Measurements from ENCODE around the gene MEIOC.

DNA sequence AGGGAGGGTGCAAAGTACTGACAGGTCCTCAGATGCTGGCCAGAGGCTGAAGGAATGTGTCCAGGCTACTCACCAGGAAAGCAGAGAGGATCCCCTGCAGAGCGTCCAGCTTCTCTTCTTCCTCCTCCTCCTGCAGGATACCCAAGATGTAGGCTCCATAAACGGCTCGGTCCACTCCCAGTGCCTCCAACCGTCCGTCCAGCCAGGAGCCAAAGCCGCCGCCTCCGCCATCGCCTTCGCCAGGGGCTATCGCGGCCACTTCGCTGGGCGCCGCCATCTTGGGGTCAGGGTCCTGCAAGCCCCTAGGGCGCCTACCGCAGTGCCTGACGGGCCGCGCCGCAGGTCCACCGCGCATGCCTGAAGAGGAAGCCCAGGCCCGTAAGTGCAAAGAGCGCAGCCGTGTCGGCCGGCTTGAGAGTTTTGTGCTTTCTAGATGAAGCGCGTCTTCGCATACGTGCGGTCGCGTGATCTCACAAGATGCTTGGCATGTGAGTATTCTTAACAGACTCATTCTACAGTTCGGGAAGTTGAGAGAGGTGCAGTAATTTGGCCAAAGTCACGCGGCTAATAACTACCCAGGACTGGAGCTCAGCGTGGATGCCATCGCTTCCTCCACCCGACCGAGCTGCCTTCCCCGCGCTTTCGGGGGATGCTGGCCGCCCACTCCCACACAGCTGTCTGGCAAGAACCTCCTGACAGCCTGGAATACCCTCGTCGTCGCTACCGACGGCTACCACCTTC is 33.4 kb downstream of the MEIOC start, which contains the start of gene CCDC43:
- TF ChIP-seq, protein P1, sequence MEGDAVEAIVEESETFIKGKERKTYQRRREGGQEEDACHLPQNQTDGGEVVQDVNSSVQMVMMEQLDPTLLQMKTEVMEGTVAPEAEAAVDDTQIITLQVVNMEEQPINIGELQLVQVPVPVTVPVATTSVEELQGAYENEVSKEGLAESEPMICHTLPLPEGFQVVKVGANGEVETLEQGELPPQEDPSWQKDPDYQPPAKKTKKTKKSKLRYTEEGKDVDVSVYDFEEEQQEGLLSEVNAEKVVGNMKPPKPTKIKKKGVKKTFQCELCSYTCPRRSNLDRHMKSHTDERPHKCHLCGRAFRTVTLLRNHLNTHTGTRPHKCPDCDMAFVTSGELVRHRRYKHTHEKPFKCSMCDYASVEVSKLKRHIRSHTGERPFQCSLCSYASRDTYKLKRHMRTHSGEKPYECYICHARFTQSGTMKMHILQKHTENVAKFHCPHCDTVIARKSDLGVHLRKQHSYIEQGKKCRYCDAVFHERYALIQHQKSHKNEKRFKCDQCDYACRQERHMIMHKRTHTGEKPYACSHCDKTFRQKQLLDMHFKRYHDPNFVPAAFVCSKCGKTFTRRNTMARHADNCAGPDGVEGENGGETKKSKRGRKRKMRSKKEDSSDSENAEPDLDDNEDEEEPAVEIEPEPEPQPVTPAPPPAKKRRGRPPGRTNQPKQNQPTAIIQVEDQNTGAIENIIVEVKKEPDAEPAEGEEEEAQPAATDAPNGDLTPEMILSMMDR (conservative IDR thresholded peaks at IDR 0.05) = no peak
- TF ChIP-seq EZH2 (IDR thresholded peaks at IDR 0.05; ENCODE audit: low read depth) = no peak

Measured in PC-9 (cell line).